ENCODE measurements around the gene APAF1.

Gene APAF1

DNA sequence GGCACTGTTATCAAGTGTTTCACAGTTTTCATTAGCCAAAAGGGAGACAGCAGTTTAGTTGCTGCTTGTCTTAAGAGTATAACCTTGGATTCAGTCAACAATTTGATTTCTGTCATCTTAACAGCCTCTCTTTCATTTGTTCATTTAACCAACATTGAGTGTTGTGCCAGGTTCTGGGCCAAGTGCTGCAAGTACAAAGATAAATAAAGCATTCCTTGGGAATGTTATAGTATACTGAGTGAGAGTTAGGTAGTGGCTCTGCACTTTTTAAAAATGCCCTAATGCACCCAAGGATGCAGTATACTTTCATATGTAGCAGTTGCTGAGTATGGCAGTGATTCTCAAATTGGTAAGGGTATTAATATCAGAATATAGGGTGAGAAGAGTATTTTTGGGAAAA is 15.4 kb downstream of the APAF1 start:
- DNase-seq (ENCODE audit: low spot score): no peak

DNA sequence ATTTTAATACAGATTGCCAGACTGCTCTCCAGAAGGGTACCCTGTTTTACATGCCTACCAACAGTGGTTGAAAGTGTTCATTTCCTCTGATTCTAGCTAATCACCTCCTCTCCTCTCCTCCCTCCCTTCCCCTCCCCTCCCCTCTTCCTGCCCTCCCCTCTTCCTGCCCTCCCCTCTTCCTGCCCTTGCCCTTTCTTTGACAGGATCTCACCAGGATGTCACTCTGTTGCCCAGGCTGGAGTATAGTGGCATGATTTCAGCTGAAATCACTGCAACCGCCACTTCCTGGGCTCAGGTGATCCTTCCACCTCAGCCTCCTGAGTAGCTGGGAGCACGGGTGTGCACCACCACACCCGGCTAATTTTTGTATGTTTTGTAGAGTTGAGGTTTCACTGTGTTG is 24.7 kb downstream of the APAF1 start:
- DNase-seq (ENCODE audit: low spot score): no peak

DNA sequence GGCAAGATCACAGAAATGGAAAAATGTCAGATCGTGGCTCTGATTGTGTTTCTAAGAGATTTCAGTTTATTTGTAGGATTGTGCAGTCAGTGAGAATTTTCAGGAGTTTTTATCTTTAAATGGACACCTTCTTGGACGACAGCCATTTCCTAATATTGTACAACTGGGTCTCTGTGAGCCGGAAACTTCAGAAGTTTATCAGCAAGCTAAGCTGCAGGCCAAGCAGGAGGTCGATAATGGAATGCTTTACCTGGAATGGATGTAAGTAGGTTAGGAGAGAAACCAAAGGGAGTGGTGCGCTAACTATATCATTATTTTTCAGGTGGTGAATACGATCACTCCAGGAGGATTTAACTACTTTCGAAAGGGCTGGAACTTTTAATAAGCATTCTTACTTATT is 26.4 kb downstream of the APAF1 start:
- no peak for DNase-seq (ENCODE audit: low spot score)

DNA sequence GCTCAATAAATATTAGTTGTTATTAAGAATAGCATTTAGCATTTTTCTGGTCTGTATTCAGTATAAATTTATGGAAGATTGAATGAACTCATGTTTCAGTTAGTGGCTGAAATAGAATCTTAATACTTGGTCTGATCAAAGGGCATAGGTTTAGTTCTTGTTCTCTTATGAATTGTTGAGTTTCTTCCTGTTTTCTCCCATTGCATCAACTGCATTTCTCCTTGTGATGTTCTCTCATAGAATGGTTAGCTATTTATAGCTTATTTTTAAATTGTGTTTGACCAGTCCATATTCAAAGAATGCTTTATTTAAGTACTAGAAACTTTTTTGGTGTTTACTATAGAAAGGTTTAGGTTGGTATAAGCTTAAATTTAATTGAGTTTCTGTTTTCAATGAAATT is 29.8 kb downstream of the APAF1 start:
- no peak for DNase-seq (ENCODE audit: low spot score)

DNA sequence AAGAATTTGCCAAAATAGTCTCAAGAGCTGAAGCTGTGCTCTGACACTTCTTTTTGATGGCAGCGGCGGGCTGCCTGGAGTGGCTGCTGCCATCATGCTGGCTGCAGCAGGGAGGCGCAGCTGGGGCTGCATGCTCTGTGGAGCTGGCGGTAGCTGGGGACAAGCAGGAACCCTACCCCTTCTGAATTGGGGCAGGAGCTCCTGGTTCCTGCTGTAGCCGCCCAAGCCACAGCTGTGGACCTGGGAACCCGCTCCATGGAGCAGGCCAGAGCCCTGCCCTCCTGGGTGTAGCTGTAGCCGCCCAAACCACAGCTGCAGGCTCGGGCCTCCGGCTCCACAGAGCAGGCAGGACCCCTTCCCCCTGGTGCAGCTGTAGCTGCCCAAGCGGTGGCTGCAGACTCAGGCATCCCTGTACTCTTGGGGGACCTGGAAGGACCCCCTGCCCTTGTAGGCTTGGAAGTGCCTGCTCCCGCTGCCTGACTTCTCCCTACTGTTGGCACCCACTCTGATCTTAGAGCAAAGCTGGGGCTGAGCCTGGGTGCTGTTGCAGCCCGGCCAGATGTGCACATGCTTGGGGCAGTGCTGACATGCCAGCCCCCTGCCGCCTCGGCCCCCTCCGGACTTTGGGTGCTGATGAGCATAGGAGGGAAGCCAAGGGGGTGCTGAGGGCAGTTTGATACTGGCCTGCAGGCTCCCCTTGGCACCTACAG is 33.3 kb downstream of the APAF1 start:
- DNase-seq (ENCODE audit: low spot score): no peak

DNA sequence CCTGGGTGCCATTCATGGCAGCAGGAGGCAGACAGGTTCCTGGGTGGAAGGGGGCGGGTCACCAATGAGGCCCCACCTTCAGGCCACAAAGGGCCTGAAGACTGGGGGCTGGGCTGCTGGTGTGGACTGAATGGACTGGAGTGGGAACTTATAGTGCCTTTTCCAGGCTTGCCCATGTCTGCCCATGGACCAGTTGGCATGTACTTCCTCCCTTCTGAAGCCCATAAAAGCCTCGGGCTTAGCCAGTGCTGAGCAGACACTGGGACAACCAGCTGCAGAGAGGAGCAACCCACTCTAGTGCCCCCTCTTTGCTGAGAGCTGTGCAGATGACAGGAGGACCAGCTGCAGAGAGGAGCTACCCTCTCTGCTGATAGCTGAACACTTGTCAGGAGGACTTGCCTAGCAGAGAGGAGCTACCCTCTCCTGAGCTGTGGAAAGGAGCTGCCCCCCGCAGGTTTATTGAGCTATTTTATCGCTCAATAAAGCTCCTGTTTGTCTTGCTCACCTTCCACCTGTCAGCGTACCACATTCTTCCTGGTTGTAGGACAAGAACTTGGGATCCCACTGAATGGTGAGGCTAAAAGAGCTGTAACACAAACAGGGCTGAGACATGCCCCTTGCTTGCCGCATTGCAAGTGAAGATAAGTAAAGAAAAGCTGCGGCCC is 34.0 kb downstream of the APAF1 start:
- no peak for DNase-seq (ENCODE audit: low spot score)

DNA sequence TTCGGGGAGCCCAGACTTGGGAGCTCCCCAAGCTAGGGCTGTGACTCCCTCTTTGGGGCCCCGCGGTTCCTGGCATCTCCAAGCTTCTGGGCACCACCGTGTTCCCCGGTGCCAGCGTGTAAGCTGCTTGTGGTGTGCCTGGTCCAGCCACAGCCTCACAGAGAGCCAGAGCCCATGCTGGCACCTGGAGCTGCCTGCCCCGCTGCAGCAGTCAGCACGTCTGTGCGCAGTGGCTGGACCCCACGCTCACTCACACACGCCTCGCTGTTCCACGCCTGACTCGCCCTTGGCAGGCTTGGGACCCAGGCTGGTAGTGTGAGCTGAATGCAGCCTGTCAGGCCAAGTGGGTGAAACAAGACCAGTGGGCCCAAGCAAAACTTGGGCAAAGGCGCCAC is 34.5 kb downstream of the APAF1 start:
- DNase-seq (ENCODE audit: low spot score): no peak

DNA sequence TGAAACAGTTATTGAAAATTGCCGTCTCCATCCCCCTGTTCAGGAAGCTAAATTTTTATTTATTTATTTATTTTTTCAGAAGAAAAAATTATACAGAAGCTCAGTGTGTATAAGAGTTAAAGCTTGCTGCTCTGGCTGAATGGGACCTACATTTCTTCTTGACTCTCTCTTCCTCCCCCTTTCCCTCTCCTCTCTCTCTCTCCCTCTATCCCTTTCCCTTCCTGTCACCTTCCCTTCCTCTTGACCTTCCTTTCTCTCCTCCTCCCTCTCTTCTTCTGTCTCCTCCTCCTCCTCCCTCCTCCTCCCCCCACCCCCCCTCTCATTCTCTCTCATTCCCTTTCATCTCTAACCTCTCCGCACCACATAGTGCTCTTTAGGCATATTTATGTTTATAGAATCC is 39.1 kb downstream of the APAF1 start:
- no peak for DNase-seq (ENCODE audit: low spot score)

DNA sequence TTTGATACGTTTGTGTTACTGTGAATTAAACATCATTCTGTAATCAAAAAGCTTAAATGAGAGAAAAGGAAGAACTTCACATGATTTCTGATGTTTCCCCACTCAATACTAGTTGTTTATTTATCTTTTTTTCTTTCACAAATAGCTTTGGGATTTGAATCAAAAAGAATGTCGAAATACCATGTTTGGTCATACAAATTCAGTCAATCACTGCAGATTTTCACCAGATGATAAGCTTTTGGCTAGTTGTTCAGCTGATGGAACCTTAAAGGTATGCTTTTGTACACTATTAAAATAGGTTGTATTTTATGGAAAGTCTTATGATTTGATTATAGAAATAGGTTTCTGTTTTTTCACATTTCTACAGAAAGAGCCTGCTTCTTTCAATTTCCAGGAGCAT is 41.5 kb downstream of the APAF1 start:
- no peak for DNase-seq (ENCODE audit: low spot score)

DNA sequence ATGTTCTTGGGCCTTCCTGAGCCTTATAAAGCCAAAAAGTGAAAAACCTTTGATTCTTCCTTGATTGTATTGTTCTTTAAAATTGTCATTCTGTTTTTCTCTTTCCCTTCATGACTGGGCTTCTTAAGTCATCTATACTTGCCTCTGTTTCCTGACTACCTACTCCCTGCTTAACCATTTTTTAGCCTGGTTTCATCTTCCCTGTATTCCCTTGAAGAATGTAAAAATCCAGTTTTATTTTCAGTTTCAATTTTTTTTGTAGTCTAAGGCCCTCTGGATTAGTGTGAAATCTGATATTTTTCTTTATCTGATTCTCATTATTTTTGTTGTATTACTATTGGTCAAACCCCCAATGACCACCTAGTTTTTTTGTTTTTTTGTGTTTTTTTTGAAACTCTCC is 46.3 kb downstream of the APAF1 start:
- no peak for DNase-seq (ENCODE audit: low spot score)

DNA sequence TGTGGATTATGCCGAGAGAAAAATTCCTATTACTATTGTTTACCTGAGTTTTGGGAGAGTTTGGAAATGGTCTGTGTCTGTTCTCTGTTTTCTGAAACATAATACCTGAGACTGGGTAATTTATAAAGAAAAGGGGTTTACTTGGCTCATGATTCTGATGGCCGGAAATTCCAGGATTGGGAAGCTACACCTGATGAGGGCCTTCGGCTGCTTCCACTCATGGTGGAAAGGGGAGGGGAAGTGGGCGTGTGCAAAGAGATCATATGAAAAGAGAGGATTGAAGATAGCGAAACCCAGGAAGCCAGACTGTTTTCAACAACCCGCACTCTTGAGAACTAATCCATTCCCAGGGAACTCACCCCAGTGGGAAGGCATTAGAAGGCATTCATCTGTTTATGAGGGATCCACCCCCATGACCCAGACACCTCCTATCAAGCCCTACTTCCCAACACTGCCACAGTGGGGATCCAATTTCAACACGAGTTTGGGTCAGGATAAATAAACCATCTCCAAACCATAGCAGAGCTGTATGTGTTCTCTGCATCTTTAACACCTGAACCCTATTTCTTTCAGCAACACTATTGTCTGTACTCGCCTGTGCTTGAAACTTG is 51.1 kb downstream of the APAF1 start:
- DNase-seq (ENCODE audit: low spot score): no peak

DNA sequence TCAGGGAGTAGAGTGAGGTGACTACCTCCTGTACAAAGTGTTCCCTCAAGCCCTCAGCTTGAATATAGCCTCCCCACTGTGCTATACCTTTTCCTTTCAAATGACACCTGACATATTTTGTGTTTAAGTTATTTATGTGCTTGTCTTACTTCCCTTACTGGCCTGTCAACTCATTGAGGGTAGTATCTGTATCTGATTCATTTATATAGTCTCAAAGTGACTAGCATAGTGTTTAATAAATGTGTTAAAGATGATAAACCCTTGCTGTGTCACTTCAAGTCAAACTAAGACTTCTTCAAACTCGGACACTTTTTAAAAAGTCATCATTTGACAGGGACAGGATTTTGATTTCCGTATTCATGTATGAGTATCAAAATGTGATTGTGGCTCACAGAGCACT is 52.1 kb downstream of the APAF1 start:
- no peak for DNase-seq (ENCODE audit: low spot score)

DNA sequence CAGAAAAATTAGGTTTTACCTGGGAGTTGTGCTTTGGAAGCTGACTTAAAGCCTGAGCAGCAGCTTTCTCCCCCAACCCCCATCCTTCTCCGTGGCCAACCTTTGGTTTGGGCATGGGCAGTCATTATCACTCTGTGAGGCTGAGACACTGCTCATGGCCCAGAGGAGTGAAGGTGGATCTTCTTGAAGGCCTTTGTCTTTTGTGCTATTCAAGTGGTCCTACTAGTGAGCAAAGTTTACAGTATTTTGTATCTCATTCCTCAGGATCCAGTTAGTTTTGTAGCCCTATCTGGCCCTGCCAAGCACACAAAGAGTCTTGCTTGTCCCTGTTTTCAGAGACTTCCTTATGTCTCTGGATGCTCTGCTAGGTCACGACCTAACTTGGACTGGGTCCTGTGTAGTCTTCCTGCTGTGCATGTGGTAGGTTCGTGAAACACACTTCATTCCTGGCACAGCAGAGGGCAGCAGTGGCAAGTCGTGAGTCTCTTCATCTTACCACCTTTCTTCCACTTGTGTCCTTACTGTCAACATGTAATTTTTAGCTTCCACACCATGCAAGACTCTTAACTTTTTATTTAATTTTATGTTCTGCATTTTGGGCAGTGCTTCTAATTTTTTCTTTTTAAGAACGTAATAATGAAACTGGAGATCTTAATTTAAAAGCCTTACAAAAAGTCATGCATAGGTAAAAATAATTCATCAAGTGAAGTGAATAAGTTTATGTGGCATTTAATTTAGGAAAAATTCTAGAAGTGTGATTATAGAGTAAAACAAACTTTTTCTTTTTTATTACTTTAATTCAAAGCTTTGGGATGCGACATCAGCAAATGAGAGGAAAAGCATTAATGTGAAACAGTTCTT is 53.7 kb downstream of the APAF1 start:
- peak; percentile 71 for DNase-seq (ENCODE audit: low spot score)

DNA sequence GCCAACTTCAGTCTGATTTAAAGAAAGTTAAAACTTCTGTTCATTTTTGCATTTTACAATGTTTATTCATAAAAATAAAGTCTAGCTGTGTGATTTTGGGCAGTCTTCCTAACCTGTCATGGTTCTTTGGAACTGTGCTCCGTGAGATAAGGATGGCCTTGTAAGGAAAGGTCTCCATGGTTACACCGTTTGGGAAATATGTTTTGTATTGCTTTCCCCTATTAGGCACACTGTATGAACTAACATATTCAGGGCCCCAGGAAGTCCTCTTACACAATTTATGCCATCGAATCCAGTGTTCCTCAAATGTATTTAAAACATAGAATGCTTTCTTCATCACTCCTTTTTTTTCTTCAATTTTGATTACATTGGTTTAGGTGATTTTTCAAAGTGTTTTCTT is 54.5 kb downstream of the APAF1 start:
- DNase-seq (ENCODE audit: low spot score): no peak

DNA sequence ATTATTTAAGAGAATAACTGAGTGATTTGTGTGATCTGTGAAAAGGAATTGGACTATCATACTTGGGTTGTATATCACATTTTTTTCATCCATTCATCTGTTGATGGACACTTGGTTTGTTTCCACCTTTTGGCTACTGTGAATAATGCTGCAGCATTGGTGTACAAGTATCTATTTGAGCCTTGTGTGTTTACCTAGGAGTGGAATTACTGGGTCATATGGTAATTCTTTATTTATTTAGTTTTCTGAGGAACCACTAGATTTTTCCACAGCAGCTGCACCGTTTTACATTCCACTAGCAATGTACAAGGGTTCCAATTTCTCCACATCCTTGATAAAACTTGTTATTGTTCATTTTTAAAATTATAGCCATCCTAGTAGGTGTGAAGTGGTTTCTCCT is 56.1 kb downstream of the APAF1 start:
- DNase-seq (ENCODE audit: low spot score): no peak

DNA sequence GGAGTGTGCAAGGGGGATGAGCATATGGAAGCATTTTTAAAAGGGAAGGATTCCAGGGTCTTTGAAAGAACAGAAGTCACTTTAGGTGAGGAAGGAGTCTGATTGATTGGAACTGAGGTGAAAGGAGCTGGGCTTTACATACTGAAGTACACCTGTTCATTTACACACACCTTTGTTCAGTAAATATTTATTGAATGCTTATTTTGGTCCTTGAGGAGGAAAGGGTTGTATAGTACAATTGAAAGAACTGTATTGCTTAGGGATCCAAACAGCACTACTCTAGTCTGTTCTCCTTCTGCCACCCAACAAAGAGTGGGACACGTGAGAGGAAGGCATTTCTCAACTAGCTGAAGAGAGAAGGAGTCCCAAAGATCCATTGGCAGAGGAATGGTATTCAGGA is 63.9 kb downstream of the APAF1 start:
- no peak for DNase-seq (ENCODE audit: low spot score)

DNA sequence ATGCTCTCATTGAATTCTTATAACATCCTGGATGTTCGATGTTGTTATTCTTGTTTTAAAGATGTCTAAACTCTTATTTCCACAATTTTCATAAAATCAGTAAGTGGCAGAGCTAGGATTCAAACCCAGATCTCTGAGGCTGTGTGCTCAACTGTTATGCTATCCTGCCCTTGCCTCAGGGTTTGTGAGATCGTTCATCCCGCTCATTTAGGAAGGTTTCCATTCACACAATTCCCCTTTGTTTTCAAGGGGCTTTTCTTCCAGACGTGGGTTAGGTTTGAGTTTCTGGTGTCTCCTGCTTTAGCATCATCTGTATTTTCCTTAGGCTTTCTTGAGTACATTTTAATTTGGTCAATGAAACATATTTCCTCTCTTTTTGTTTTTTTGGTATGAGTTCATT is 69.3 kb downstream of the APAF1 start:
- no peak for DNase-seq (ENCODE audit: low spot score)

DNA sequence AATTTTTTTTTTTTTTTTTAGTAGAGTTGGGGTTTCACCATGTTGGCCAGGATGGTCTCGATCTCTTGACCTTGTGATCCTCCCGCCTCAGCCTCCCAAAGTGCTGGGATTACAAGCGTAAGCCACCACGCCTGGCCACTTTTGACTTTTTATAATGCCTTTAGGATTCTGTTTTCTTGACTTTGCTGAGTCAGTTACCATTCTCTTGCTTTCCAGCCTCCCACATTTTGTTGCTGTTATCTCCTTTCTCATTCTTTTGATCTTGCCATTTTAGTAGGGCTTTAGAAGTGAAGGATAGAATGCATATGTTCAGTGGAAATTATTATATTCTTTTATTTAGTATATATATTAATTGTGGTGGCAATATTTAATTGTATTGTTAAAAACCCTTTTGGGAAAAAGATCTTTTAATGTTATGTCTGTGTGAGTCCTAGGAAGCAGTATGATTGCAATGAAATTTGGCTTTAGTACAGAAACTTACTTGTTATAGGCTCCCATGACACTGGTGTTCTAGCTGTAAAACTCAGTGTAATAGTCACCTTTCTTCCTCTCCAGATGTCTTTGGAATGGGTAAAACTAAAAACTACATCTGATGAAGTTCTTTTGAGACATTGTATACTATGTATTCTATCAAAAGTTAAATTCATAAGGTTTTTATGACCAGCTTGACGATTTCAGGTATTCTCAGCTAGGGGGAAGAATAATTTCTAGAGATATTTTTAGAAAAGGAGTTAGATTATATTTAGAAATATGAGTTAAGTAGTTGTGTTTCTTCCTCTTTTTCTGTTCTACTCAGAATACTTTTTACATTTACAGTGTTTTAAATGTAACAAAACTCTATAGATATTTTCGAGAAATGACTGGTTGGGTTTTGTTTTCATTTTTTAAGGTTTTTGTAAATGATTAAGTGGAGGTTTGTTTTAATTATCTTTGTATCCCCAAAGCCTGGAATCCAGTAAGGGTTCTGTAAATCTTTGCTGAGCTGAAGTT is 74.7 kb downstream of the APAF1 start:
- DNase-seq (ENCODE audit: low spot score): no peak

DNA sequence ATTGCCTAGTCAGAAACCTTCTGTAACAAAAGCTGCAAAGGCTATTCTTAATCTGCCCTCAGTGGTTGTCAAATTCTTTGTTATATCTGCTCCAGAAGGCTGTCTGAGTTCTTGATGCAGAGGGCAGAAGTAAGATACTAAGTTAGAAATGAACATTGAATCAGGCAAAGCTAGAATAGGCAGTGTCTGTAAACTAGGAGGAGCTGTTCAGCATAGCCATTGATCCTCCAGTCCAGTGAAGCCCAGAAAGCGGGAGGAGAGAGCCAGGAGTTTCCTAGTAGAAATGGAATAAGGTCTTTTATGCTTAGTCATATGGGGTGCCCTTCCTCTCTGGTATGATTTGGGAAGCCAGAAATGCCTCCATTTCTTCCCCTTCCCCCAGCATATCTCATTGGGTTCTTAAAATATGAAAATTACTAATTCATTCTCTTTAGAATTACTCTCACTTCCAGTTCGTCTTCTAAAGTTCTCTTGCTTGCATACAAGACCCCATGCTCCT is 76.2 kb downstream of the APAF1 start:
- DNase-seq (ENCODE audit: low spot score): no peak

DNA sequence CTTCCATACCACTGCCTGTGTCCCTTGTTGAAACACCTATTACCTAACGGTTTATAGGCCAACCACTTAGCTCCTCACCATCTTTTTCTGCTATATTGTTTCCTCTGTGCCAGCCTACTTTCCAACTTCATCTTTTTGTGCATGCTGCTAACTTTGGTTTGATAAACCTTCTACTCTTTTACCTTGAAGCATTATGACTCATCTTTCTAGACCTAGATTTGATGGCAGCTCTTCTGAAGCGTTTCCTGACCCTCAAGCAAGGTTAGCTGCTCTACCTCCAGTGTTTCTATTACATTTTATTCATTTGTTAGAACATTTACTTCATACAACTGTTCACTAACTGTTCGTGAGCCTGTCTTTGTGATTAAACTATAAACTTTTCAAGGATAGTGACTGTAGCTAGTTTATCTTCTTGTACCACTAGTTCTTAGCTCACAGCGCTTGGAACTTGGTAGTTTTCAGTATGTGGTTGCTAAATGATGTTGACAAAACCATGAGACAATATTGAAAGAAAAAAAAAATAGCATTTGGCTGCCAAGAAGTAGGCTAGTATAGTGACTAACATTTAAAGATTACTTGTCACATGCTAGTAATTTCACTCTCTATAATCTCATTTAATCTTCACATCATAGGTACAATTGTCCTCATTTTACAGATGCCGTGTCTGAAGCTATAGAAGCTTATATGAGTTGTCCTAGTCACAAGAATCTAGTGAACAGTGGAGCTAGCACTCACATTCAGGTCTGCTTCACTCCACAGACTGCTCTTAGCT is 79.5 kb downstream of the APAF1 start:
- no peak for DNase-seq (ENCODE audit: low spot score)

All from kidney tubule cell (primary cell).